A549 (cell line): ENCODE measurements around the gene CTR9. TPM values are rescaled to one million over a fixed set of nuclear protein-coding genes. Genes with fewer than 3 reads are reported as not detected.

Experiments used
- BHLHE40 ChIP-seq: IDR thresholded peaks from 2 replicates; pipeline ENCODE4 v1.6.1; 2012; ENCODE audit warnings: low read depth, low read length, inconsistent platforms
- CBX8 ChIP-seq: fragments of 200-600 bp; sonication (generic); IDR thresholded peaks from 2 replicates; pipeline ENCODE4 v1.6.1; 2016
- CEBPB ChIP-seq, 2 experiments: fragments of >200 bp in 1 of 2; sonication (Bioruptor Twin) in 1 of 2; formaldehyde crosslinking in 1 of 2; IDR thresholded peaks; 2 replicates each; pipeline ENCODE4 v1.6.1; 2012 to 2016
- EP300 ChIP-seq, 2 experiments: fragments of >200 bp; sonication (Bioruptor Twin); formaldehyde crosslinking; IDR thresholded peaks; 2 replicates in 1 of 2; 3 replicates in 1 of 2; pipeline ENCODE4 v1.6.1; 2016 to 2017
- FOSL2 ChIP-seq, 2 experiments: fragments of 450-650 bp in 1 of 2; fragments of >200 bp in 1 of 2; sonication (Bioruptor Twin) in 1 of 2; formaldehyde crosslinking; IDR thresholded peaks; 2 replicates each; pipeline versions ENCODE4 v1.5.0 to v1.6.1; 2016 to 2020; ENCODE audit warnings: mild to moderate bottlenecking in 1 of 2, moderate library complexity in 1 of 2
- GATA3 ChIP-seq: IDR thresholded peaks from 2 replicates; pipeline ENCODE4 v1.6.1; 2012; ENCODE audit warnings: borderline replicate concordance
- HEYL ChIP-seq: fragments of 250-450 bp; sonication (Bioruptor Pico); IDR thresholded peaks from 2 replicates; pipeline ENCODE4 v1.8.0; 2021; ENCODE audit warnings: mild to moderate bottlenecking, moderate library complexity
- JUNB ChIP-seq: fragments of >200 bp; sonication (Bioruptor Twin); formaldehyde crosslinking; IDR thresholded peaks from 2 replicates; pipeline ENCODE4 v1.6.1; 2016
- KDM5A ChIP-seq: fragments of 200-600 bp; sonication (generic); IDR thresholded peaks from 2 replicates; pipeline ENCODE4 v1.6.1; 2016; ENCODE audit warnings: antibody characterized with exemption, mild to moderate bottlenecking
- MYC ChIP-seq: IDR thresholded peaks from 2 replicates; pipeline ENCODE4 v1.6.1; 2012; ENCODE audit warnings: mild to moderate bottlenecking, inconsistent platforms, low read length, improper control_type of control experiment, borderline replicate concordance
- NFE2L2 ChIP-seq: fragments of 150-350 bp; conservative IDR thresholded peaks from 2 replicates; pipeline ENCODE4 v1.6.1; 2014; ENCODE audit warnings: low read length
- POLR2A ChIP-seq: IDR thresholded peaks from 2 replicates; pipeline ENCODE4 v1.6.1; 2012; ENCODE audit warnings: mild to moderate bottlenecking, low read length
- POLR2AphosphoS2 ChIP-seq: conservative IDR thresholded peaks from 2 replicates; pipeline ENCODE4 v1.6.1; 2012; ENCODE audit warnings: low read length, improper control_type of control experiment, inconsistent platforms
- RAD21 ChIP-seq, 2 experiments: fragments of >200 bp in 1 of 2; sonication (Bioruptor Twin) in 1 of 2; formaldehyde crosslinking in 1 of 2; IDR thresholded peaks in 1 of 2; conservative IDR thresholded peaks in 1 of 2; 2 replicates in 1 of 2; 3 replicates in 1 of 2; pipeline ENCODE4 v1.6.1; 2012 to 2018; ENCODE audit warnings: inconsistent platforms in 1 of 2
- RCOR1 ChIP-seq: fragments of 150-350 bp; IDR thresholded peaks from 2 replicates; pipeline ENCODE4 v1.6.1; 2014; ENCODE audit warnings: antibody characterized with exemption, low read length, low read depth
- RFX5 ChIP-seq: fragments of 450-650 bp; IDR thresholded peaks from 2 replicates; pipeline ENCODE4 v1.7.1; 2014; ENCODE audit warnings: antibody characterized with exemption, mild to moderate bottlenecking, moderate library complexity
- RNF2 ChIP-seq: fragments of 200-600 bp; sonication (generic); IDR thresholded peaks from 2 replicates; pipeline ENCODE4 v1.6.1; 2016; ENCODE audit warnings: low read depth, mild to moderate bottlenecking, antibody characterized with exemption, moderate library complexity, borderline replicate concordance
- ZC3H11A ChIP-seq: fragments of 450-650 bp; IDR thresholded peaks from 2 replicates; pipeline ENCODE4 v1.6.1; 2014; ENCODE audit warnings: antibody characterized with exemption, mild to moderate bottlenecking
- ZFP36 ChIP-seq: fragments of 450-650 bp; IDR thresholded peaks from 2 replicates; pipeline ENCODE4 v1.6.1; 2014; ENCODE audit warnings: borderline replicate concordance; ENCODE audit not compliant: partially characterized antibody
- ZSCAN20 ChIP-seq: fragments of 250-450 bp; sonication (Bioruptor Pico); IDR thresholded peaks from 2 replicates; pipeline ENCODE4 v1.8.0; 2022; ENCODE audit warnings: mild to moderate bottlenecking, moderate library complexity
- polyA plus RNA-seq, 4 experiments: library from polyadenylated mRNA; depleted of rRNA in 3 of 4; stranded (reverse); fragments of >200 nt; fragmentation: RNase III in 1 of 4; extraction: RNeasy Plus Mini Kit Qiagen cat#74134 plus additional on column Dnase treatment in 1 of 4; gene quantifications; 2 replicates in 3 of 4; 3 replicates in 1 of 4; pipeline ENCODE4 v1.2.3, GENCODE V29; 2011 to 2017
- TF ChIP-seq, protein P1 (sequence below): fragments of 250-450 bp; sonication (Bioruptor Pico); IDR thresholded peaks from 2 replicates; pipeline ENCODE4 v1.5.0; 2020; ENCODE audit warnings: low read depth, mild to moderate bottlenecking, moderate library complexity
- TF ChIP-seq, protein P2 (sequence below): fragments of >200 bp; sonication (Bioruptor Twin); formaldehyde crosslinking; IDR thresholded peaks from 3 replicates; pipeline ENCODE4 v1.5.1; 2016
- TF ChIP-seq, protein P3 (sequence below): fragments of >200 bp; sonication (Bioruptor Twin); formaldehyde crosslinking; IDR thresholded peaks from 2 replicates; pipeline ENCODE4 v1.6.1; 2016
- TF ChIP-seq, protein P4 (sequence below): IDR thresholded peaks from 2 replicates; pipeline ENCODE4 v1.6.1; 2012
- TF ChIP-seq, protein P5 (sequence below): fragments of 150-350 bp; IDR thresholded peaks from 2 replicates; pipeline ENCODE4 v1.6.1; 2014; ENCODE audit warnings: low read depth, mild to moderate bottlenecking, low read length

CTR9 gene
- polyA plus RNA-seq, 2 of the 4 experiments (the other 2 are of a cell fraction), result 24.8 to 35.0 TPM

DNA sequence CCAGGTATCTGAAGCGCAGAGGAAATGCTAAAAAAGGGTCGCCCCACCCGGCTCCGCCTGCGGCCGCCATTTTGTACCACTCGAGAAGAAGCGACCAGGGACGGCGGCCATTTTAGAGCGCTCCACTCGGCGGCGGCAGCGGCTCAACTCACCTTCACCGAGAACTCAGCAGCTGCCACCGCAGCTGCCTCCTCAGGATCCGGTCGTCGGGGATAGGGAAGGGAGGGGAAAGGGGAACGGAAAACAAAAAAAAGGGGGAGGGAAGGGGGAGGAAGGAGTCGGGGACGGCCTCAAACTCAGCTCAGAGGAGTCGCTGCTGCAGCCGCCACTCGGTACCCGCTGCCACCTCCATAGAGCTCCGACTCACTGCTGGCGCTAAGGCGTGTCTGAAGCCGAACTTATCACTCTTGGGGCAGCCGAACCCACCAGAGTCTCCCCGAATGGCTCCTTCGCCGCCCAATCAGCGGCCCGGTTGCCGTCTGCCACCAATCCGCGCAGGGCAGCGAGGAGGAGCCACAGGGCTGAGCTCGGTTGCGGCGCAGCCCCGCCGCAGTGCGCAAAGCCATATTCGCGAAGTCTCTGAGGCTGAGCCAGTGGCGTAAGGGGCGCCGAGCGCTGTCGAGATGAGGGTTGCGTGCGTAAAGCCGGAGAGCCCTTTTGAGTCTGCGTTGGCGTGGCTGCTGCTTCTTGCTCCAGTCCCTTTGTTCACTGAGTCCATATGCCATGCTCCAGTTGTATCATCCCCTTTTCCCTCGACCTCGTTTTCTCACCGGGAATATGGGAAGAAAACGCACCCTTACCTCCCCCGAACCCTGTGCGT, 57.7 kb downstream of the CTR9 start, which contains the start of gene EIF4G2 (continued):
- TF ChIP-seq, protein P1, sequence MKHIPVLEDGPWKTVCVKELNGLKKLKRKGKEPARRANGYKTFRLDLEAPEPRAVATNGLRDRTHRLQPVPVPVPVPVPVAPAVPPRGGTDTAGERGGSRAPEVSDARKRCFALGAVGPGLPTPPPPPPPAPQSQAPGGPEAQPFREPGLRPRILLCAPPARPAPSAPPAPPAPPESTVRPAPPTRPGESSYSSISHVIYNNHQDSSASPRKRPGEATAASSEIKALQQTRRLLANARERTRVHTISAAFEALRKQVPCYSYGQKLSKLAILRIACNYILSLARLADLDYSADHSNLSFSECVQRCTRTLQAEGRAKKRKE (CRISPR knock-in tag), result no peak
- no peak for TF ChIP-seq GATA3
- no peak for TF ChIP-seq FOSL2 (IDR thresholded peaks at IDR 0.05)
- TF ChIP-seq FOSL2 (CRISPR knock-in tag; IDR thresholded peaks at IDR 0.05), result 0 out of 2 replicates have a peak, but pooled peaks have one; percentile 15
- TF ChIP-seq CBX8, result no peak
- no peak for TF ChIP-seq ZSCAN20 (CRISPR knock-in tag)
- peak; percentile 18; the same call in 1 of the 2 replicates for TF ChIP-seq MYC
- TF ChIP-seq, protein P2, sequence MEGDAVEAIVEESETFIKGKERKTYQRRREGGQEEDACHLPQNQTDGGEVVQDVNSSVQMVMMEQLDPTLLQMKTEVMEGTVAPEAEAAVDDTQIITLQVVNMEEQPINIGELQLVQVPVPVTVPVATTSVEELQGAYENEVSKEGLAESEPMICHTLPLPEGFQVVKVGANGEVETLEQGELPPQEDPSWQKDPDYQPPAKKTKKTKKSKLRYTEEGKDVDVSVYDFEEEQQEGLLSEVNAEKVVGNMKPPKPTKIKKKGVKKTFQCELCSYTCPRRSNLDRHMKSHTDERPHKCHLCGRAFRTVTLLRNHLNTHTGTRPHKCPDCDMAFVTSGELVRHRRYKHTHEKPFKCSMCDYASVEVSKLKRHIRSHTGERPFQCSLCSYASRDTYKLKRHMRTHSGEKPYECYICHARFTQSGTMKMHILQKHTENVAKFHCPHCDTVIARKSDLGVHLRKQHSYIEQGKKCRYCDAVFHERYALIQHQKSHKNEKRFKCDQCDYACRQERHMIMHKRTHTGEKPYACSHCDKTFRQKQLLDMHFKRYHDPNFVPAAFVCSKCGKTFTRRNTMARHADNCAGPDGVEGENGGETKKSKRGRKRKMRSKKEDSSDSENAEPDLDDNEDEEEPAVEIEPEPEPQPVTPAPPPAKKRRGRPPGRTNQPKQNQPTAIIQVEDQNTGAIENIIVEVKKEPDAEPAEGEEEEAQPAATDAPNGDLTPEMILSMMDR, result no peak
- no peak for TF ChIP-seq RNF2
- TF ChIP-seq EP300 (IDR thresholded peaks at IDR 0.05), result peak in 1 of 2 experiments; percentile 17; a peak in 1 of 5 replicates
- peak in 1 of 2 experiments; percentile 12; a peak in 2 of 5 replicates for TF ChIP-seq RAD21 (conservative IDR thresholded peaks at IDR 0.05 in 1 of 2, IDR thresholded peaks at IDR 0.05 in 1 of 2)
- no peak for TF ChIP-seq ZC3H11A
- no peak for TF ChIP-seq BHLHE40
- no peak for TF ChIP-seq KDM5A
- no peak for TF ChIP-seq ZFP36
- 0 out of 2 replicates have a peak, but pooled peaks have one; percentile 20 for TF ChIP-seq POLR2AphosphoS2
- no peak for TF ChIP-seq HEYL (CRISPR knock-in tag)
- TF ChIP-seq POLR2A, result peak; percentile 98
- TF ChIP-seq, protein P3, sequence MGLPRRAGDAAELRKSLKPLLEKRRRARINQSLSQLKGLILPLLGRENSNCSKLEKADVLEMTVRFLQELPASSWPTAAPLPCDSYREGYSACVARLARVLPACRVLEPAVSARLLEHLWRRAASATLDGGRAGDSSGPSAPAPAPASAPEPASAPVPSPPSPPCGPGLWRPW, result no peak
- no peak for TF ChIP-seq CEBPB (IDR thresholded peaks at IDR 0.05)
- no peak for TF ChIP-seq RCOR1
- TF ChIP-seq, protein P4, sequence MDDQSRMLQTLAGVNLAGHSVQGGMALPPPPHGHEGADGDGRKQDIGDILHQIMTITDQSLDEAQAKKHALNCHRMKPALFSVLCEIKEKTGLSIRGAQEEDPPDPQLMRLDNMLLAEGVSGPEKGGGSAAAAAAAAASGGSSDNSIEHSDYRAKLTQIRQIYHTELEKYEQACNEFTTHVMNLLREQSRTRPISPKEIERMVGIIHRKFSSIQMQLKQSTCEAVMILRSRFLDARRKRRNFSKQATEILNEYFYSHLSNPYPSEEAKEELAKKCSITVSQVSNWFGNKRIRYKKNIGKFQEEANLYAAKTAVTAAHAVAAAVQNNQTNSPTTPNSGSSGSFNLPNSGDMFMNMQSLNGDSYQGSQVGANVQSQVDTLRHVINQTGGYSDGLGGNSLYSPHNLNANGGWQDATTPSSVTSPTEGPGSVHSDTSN, result peak; percentile 85
- TF ChIP-seq RFX5, result 0 out of 2 replicates have a peak, but pooled peaks have one; percentile 51
- TF ChIP-seq JUNB, result no peak
- TF ChIP-seq, protein P5, sequence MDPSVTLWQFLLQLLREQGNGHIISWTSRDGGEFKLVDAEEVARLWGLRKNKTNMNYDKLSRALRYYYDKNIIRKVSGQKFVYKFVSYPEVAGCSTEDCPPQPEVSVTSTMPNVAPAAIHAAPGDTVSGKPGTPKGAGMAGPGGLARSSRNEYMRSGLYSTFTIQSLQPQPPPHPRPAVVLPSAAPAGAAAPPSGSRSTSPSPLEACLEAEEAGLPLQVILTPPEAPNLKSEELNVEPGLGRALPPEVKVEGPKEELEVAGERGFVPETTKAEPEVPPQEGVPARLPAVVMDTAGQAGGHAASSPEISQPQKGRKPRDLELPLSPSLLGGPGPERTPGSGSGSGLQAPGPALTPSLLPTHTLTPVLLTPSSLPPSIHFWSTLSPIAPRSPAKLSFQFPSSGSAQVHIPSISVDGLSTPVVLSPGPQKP, result no peak
- 0 out of 2 replicates have a peak, but pooled peaks have one; percentile 19 for TF ChIP-seq NFE2L2
- TF ChIP-seq, all 56 proteins: peak for 17
